Measurements from ENCODE around the gene ST6GALNAC4.
A peak's percentile ranks its signal among the peaks of the same experiment; 100 is the strongest.

ST6GALNAC4 gene

DNA sequence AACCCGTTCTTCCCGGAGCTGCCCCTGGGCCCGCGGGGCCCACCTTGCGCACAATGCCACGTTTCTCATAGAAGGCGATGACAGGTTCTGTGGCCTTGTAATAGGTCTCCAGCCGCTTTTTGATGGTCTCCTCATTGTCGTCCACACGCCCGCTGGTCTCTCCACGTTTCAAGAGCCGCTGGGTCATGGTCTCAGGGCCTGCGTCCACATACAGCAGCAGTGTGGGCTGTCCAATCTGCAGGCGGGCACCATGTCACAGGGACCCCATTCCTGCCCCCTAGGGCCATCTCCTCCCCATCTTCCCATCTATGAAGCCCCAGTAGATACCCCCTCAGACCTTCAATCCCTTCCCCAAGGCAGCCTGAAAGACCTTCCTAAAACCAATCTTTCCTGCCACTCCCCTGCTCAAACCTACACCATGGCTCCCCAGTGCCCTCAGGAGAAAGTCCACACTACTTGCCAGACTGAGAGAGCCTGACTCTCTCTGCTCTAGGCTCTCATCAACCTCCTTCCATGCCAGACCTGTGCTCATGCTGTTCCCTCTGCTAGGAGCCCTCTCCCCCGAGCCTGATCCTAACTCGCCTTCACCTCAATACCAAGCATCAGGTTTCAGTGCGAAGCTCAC is 48.5 kb downstream of the ST6GALNAC4 start:
- DNase-seq: no peak

DNA sequence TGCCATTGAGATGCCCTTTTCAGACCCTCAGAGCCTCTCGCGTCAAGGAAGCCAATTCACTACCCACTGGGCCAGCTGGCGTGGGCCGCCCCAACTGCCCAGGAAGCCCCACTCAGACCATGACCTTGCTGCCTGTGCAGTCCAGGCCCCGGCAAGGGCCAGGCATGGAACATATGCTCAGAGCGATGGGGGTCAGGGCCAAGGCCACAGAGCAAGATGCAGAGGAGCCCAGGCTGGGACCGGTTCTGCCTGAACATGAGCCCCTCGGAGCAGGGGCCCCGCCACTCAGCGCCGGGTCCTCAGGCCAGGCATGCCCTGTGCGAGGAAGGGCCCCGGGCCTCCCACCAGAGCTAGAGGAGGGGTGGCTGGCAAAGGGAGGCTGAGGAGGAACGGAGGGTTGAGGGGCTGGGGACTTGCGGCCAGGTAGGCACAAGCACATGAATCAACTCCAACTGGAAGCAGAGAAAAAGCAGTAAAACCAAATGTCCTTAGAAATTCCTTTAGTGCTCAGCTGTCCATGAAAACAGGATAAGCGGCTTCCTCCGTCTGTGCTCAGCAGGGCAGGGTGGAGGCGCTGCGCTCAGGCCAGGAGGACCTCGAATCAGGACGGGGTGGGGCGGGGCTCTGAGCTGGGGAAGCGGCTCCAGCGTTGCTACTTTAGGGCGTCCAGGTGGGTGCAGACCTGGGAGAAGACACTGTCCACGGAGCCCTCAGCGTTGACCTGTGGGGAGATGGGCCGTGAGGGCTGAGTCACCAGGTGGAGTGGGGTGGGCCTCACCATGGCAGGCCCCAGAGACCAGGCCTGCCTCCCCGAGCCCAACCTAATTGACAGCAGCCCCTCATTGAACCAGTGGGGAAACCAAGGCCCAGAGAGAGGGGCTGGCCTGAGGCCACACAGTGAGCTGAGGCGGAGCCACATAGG is 49.2 kb downstream of the ST6GALNAC4 start:
- no peak for DNase-seq

DNA sequence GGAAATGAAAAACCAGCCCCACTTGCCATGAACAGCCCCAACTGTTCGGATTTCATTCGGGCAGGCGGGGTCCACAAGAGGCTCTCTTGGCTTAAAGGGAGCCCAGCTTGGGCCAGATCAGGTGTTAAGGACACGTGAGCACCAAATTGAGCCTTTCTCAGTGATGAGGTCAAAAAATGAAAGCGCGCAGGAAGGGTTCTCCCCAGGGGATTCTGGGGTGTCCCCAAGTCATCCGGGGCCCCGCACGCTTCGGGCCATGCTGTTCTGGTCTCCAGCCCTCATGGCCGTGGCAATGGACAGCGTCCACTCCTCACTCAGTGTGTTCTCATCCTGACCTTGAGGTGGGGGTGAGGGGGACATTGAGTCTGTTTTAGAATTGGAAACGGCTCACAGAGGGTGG is 50.3 kb downstream of the ST6GALNAC4 start:
- DNase-seq: no peak

DNA sequence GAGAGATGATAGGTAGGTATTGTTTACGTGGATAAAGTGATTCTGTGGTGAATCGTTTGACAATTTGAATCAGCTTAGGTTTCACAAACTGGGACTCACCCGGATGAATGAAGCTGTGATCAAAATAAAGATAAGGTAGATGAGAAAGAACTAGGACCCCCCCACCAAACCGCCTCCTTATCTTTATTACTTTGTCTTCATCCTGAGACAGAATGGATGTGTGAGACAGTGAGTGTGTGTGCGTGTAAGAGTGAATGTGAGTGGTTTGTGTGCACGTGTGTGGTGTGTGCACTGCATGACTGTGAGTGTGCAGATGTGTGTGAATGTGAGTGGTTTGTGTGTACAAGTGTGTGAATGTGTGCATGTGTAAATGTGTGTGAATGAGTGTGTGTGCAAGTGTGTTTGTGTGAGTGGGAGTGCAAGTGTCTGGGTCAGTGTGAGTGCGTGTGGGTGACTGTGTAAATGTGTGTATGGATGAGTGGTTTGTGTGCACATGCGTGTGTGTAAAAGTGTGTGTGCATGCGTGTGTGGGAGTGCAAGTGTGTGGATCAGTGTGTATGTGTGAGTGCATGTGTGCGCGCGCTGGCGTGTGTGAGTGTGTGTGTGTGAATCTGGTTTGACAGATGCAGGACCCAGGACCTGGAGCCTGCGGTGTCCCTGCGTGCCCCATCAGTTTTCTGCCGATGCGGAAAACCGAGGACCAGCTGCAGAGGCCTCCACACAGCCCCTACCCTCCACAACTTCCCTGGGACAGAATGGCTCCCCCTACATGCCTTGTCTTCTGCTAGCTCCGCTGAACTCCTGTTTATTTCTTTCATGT is 51.0 kb downstream of the ST6GALNAC4 start:
- DNase-seq: no peak

DNA sequence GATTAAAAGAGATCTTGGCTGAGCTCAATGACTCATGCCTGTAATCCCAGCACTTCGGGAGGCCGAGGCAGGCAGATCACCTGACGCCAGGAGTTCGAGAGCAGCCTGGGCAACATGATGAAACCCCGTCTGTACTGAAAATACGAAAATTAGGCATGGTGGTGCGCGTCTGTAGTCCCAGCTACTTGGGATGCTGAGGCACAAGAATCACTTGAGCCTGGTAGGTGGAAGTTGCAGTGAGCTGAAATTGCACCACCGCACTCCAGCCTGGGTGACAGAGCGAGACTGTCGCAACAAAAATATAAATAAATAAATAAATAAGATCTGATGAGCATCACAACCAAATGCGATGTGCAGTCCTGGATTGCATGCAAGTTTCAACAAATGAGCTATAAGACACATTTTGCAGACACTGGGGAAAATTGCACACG is 53.6 kb downstream of the ST6GALNAC4 start:
- no peak for DNase-seq

DNA sequence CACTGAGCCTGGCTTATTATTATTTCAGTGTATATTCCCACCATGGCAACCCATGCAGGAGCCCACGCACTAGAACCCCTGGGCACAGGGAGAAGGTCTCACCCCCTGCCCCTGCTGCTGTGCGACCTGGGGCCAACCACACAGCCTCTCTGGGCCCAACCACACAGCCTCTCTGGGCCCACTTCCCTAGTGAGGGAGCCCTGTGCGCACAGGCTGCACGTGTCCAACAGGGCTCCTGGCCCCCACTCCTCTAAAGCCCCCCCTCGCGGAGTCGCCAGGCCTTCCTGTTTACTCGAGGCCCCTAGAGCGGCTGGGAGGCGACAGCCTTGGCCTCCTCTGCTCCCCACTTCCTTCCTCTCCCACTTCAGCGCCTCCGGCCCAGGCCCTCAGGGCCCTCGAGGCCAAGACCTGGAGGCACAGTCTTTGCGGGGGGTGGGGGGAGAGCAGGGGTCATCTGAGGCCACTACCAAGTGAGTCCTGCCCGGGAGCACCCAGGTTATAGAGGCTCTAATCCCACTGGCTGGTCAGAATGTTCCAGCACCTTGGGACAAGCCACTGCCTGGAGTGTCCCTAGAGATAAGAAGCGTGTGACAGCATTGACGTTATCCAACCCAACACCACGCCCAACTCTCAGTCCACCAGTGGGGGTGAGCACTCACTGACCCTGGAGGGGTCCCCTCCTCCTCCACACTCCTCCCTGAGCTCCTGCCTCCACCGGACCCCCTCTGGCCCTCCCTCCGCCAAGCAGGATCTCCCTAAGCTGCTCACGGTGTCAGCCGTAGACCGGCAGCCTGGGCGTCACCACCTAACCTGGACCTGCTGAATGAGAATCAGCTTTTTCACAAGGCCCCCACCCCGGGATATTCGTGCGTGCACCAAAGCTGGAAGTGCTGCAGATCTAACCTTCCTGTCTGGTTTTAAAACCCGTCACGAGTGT is 54.5 kb downstream of the ST6GALNAC4 start:
- DNase-seq: peak; percentile 75

DNA sequence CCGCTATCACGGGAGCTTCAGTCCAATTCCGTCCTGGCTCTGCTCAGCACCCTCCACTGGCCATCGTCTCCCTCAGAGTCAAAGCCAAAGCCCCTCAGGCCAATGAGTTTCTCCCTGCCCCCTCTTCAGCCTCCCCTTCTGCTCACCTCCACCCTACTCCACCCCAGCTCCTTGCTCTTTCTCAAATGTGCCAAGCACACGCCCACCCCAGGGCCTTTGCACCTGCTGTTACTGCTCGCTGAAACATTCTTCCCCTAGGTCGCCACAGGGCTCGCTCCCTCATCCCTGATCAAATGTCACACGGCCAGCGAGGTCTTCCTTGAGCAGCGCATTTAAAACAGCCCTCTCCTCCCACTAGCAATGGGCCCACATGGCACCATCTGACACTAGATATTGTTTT is 56.1 kb downstream of the ST6GALNAC4 start:
- DNase-seq: no peak

DNA sequence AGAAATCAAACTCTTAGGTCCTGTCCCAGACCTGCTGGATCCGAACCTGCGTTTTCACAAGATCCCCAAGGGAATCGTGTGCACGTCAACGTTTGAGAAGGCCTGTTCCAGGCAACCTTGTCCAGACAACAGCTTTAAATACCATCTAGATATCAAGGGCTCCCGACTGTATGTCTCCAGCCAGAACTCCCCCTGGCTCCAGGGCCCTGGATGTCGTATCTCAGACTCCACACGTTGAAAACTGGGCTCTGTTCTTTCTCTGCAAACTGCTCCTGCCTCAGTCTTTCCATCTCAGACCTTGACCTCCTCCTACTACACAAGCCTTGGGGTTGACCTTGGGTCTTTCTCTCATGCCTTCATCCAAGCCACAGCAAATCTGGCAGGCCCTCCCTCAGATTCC is 56.6 kb downstream of the ST6GALNAC4 start:
- DNase-seq: no peak

DNA sequence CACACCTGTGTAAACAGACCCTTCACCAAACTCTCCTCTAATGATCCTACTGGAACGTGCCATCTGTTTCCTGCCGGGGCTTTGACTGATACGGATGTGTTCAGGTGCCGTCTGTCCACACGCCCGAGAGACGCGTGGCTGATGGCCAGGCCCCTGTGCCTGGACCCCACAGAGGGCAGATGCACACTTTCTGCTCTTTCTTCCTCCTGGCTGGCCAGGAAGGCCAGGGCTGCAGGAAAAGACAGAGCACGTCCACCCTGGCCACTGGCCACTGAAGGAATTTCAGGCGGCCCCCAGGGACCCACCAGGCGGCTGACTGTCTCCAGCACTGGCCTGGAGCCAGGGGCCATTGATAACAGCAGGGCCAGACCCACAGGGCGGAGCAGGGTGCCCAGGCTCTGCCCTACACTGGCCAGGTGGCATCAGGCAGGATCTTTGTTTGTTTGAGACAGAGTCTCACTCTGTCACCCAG is 58.8 kb downstream of the ST6GALNAC4 start:
- no peak for DNase-seq

Data from activated effector memory CD4-positive, alpha-beta T cell treated with anti-CD3 and anti-CD28 coated beads, Interleukin-2, amount 50 U/mL, for 16 hours (primary cell).